ENCODE measurements around the gene ZP2. TPM values are rescaled to one million over a fixed set of nuclear protein-coding genes. Genes with fewer than 3 reads are reported as not detected.
"Not testable (repeated sequence)": the region's sequence is repeated elsewhere in the genome, so short reads cannot be mapped to it uniquely, and the experiment has no call there.

The ZP2 gene
- total RNA-seq, 4 donors from 2014 or later, result not detected

DNA sequence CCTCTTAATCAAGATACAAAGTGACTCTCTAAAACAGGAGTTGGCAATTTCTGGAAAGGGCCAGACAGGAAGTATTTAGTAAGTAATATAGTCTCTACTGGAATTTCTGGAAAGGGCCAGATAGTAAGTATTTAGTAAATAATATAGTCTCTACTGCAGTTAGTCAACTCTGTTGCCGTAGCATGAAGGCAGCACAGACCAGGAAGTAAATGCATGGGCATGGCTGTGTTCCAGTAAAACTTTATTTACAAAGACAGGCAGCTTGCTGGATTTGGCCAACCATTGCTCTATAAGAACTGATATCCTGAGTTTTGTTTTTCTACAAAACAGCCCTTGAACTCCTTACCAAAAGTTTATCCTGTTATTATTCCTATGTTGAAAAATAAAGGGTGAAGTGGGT is 36.0 kb downstream of the ZP2 start:
- Histone ChIP-seq H3K27ac (no peak overlapping the region), H3K9me3 (no peaks in the 10 kb centered on the region), H3K4me1 (no peaks in the 10 kb centered on the region), H3K4me3 (no peak overlapping the region), H3K36me3 (peaks cover 0 to 79% of the 10 kb centered on the region in 2 donors), H3K27me3 (no peaks in the 10 kb centered on the region)
- TF ChIP-seq, protein P1, sequence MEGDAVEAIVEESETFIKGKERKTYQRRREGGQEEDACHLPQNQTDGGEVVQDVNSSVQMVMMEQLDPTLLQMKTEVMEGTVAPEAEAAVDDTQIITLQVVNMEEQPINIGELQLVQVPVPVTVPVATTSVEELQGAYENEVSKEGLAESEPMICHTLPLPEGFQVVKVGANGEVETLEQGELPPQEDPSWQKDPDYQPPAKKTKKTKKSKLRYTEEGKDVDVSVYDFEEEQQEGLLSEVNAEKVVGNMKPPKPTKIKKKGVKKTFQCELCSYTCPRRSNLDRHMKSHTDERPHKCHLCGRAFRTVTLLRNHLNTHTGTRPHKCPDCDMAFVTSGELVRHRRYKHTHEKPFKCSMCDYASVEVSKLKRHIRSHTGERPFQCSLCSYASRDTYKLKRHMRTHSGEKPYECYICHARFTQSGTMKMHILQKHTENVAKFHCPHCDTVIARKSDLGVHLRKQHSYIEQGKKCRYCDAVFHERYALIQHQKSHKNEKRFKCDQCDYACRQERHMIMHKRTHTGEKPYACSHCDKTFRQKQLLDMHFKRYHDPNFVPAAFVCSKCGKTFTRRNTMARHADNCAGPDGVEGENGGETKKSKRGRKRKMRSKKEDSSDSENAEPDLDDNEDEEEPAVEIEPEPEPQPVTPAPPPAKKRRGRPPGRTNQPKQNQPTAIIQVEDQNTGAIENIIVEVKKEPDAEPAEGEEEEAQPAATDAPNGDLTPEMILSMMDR (IDR thresholded peaks at IDR 0.05 in 4 of 5, conservative IDR thresholded peaks at IDR 0.05 in 1 of 5), result no peak
- TF ChIP-seq POLR2A (IDR thresholded peaks at IDR 0.05), result no peak
- DNase-seq, result no peak
- intact Hi-C loops (cut with DNase I; ENCODE audit: low total_unique reads), result no loop called here
- no peak for ATAC-seq
- in situ Hi-C loops (cut with MboI; ENCODE audit: low sequenced_read_pairs in 4 of 4), result loop anchor here in 2 of 4 donors (10.0 to 25.0 kb wide), 3 partner anchors 112 to 1499 kb away; partner anchors contain the start of gene CRYM (in 1 of the 2)

DNA sequence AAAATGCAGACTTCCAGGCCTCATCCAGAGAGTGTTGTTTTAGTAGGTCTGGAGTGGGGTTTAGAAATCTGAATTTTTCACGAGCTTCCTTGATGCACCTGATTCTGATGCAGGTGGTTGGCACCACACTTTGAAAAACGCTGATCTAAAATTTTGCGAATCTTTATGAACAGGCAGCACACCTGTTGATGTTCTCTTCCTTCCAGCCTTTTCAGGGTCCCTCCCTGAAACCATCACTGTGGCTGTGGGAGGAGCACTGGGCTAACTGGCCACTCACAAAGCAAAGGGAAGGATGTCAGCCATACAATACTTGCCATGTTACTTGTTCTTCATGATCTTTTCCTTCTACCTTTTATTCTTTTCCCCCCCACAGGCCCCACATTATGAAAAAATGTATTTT is 38.7 kb downstream of the ZP2 start:
- in situ Hi-C loops (cut with MboI; ENCODE audit: low sequenced_read_pairs in 4 of 4), result loop anchor here in 2 of 4 donors (10.0 to 25.0 kb wide), 2 partner anchors 1015 to 1502 kb away; no protein-coding TSS in a partner anchor
- intact Hi-C loops (cut with DNase I; ENCODE audit: low total_unique reads), result no loop called here

DNA sequence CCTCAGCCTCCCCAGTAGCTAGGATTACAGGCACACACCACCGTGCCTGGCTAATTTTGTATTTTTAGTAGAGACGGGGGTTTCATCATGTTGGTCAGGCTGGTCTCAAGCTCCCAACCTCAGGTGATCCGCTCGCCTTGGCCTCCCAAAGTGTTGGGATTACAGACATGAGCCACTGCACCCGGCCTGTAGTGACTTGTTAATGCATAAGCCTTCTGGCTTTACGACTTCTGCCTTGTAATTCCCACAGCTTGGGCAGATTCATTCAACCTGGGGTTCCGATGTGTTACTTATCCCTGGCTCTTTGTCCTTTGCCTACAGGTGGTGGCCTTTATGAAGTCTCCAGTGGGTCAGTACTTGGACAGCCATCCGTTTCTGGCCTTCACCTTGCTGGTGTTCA is 41.3 kb downstream of the ZP2 start:
- H3K27ac ChIP-seq; H3K4me1 ChIP-seq; ATAC-seq; H3K27me3 ChIP-seq; H3K4me3 ChIP-seq; intact Hi-C loops (cut with DNase I; ENCODE audit: low total_unique reads); H3K9me3 ChIP-seq; DNase-seq: not testable (repeated sequence)
- in situ Hi-C loops (cut with MboI; ENCODE audit: low sequenced_read_pairs in 4 of 4), result loop anchor here in 2 of 4 donors (10.0 to 25.0 kb wide), 2 partner anchors 1017 to 1505 kb away; no protein-coding TSS in a partner anchor
- peaks cover 0 to 53% of the 10 kb centered on the region in 2 donors for H3K36me3 ChIP-seq

More for the DNA sequence above, 38.7 kb downstream of the ZP2 start:
- Histone ChIP-seq H3K27ac (no peak overlapping the region), H3K9me3 (no peaks in the 10 kb centered on the region), H3K36me3 (peaks cover 0 to 66% of the 10 kb centered on the region in 2 donors), H3K27me3 (no peaks in the 10 kb centered on the region), H3K4me1 (no peaks in the 10 kb centered on the region), H3K4me3 (no peak overlapping the region)
- TF ChIP-seq POLR2A (IDR thresholded peaks at IDR 0.05), result no peak
- TF ChIP-seq, protein P1 (IDR thresholded peaks at IDR 0.05 in 4 of 5, conservative IDR thresholded peaks at IDR 0.05 in 1 of 5), result no peak
- DNase-seq (no peak), ATAC-seq (no peak)

DNA sequence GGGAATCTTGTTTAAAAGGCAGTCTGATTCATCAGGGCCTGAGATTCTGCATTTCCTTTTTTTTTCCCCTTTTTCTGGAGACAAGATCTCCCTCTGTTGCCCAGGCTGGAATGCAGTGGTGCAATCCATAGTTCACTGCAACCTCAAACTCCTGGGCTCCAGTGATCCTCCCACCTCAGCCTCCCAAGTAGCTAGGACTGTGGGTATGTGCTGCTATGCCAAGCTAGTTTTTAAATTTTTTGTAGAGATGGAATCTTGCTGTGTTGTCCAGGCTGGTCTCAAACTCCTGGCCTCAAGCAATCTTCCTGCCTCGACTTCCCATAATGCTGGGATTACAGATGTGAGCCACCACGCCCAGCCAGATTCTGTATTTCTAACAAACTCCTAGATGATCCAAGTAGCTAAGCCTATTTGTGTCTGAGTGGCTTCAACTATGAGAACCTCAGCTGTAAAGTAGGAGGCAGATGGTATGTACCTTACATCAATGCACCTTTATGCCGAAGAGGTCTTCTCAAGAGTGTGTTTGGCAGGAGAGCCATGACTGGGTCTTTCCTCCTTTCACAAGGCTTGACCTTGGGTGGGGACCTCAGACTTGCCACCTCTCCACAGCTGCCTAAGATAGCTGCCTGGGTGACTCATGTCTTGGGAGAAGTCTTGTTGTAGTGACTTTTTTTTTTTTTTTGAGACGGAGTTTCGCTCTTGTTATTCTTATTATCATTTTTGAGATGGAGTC is 42.0 kb downstream of the ZP2 start:
- in situ Hi-C loops (cut with MboI; ENCODE audit: low sequenced_read_pairs in 4 of 4), result loop anchor here in 2 of 4 donors (10.0 to 25.0 kb wide), 2 partner anchors 125 to 1018 kb away; no protein-coding TSS in a partner anchor
- H3K36me3 ChIP-seq, result peaks cover 0 to 46% of the 10 kb centered on the region in 2 donors

More for the DNA sequence above, 42.0 kb downstream of the ZP2 start:
- no peak for ATAC-seq
- no peak for DNase-seq
- TF ChIP-seq, protein P1 (IDR thresholded peaks at IDR 0.05 in 4 of 5, conservative IDR thresholded peaks at IDR 0.05 in 1 of 5), result no peak
- no peak for TF ChIP-seq POLR2A (IDR thresholded peaks at IDR 0.05)
- Histone ChIP-seq H3K9me3 (no peaks in the 10 kb centered on the region), H3K4me1 (peaks cover 0 to 5% of the 10 kb centered on the region in 2 donors), H3K27ac (no peak overlapping the region), H3K4me3 (no peak overlapping the region), H3K27me3 (no peaks in the 10 kb centered on the region)
- intact Hi-C loops (cut with DNase I; ENCODE audit: low total_unique reads), result no loop called here

Data from gastrocnemius medialis (tissue), 4 donors.